GM21367 (cell line): ENCODE measurements around the gene SMPDL3A.
"Not testable (repeated sequence)": the region's sequence is repeated elsewhere in the genome, so short reads cannot be mapped to it uniquely, and the experiment has no call there.

Experiments
- ATAC-seq: cut with Tn5 transposase; IDR thresholded peaks from one replicate; pipeline ENCODE4 v1.9.1; 2021; ENCODE audit not compliant: unreplicated experiment

SMPDL3A gene

DNA sequence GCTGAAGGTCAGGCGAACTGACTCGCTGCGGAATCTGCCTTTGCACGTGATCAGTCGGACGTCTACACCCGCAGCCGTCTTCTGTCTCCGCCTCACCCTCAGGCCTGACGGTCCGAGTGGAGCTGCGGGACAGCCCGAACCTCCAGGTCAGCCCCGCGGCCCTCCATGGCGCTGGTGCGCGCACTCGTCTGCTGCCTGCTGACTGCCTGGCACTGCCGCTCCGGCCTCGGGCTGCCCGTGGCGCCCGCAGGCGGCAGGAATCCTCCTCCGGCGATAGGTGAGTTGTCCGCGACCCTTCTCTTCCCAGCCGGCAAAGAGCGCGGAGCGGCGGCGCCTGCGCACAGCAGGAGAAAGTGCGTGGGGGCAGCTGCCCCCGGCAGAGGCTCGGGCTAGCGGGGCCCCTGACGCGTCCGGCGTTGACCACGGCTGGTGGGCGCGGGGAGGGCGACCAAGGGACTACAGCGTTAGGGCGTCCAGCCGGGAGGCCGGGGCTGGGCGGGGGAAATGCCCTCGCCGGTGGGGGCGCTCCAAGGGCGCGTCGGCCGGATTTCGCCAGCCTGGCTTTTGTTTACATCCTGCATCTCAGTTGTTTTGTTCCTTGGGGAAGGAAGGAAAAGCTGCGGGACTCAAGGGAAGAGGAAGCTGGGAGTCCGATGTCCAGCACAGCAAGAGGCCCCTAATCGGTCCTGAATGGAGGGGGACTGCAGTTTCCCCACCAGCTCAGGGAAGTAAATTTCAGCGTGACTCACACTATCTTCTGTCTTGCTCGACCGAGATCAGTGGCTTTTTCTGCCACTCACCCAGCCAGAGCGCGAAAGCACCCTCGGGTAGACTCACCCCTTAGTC is at the start of gene SMPDL3A:
SMPDL3A (plus strand) TSS at position 77 of the 846 bp plus-strand sequence; CDS start at position 166, 89 bp downstream.
- peak; percentile 74 for ATAC-seq

DNA sequence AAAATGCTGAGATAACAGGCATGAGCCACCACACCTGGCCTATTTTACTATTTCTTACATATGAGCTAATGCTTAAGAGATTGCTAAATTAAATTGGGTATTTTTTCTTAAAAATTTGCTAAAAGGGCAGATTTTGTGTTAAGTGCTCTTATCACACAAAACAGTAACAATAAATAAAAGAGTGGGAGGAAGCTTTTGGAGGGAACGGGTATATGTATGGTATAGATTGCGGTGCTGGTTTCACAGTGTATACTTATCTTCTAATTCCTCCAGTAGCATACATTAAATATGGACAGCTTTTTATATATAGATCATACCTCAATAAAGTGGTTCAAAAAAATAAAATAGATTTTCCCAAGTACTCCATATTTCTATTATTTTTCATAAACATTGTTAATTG is 49.0 kb upstream of the SMPDL3A start:
- ATAC-seq, result no peak

DNA sequence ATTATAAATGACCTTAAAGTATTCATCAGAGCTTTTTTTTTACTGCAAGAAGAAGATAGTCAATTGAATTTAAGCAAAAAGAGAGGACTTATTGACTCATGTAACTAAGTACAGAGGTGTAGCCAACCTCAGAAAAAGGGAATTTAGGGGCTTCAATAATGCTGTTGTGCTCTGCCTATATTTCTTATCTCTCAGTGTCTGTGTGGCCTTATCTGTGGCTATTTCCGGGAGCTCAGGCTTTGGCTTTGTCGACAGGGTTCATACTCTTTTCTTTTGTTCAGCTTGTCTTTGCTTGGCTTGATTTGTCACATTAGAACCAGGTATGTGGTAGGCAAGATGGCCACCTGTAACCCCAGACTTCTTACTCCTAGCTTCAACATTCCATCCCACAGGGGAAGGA is 48.1 kb upstream of the SMPDL3A start:
- no peak for ATAC-seq

GRCh38 chr6:122744247-122744646 is 44.8 kb upstream of the SMPDL3A start:
- ATAC-seq, result not testable (repeated sequence)

DNA sequence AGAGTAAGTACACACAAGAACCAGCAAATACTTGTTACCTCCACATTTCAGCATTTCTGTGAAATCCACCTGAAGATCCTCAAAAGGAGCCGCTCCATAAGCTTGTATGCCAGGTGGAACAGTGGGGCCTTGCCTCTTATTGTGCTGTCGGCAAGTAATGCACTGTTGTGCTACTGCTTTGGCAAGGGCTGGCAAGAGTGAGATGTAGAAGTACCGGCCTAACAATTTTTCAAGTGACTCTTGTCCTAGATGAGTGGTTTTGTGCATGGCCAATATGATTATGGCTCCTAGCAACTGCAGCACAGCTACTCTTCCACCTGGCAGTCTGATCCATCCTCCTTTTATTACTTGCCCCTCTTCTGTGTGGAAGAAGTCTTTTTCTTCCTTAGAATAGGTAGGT is 44.2 kb upstream of the SMPDL3A start:
- ATAC-seq, result not testable (repeated sequence)

GRCh38 chr6:122746688-122747087 is 42.4 kb upstream of the SMPDL3A start:
- ATAC-seq, result no peak

DNA sequence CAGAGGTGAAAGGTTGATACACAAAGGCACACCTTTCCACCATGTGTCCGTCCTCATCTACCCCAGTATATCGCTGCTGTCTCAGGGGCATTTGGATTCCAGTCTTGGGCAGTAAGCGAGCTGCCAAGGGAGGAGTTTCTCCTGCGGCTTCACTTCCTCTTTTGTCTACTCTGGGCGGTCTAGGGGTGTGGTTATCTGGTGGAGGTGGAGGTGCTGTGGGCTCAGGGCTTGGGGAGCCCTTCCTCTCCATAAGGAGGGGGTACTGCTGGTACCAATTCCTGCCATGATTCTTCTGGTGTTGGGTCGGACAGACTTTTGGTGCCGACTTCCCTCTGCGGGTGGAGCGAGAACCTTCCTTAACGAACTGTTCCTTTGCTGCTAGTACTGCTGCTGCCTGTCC is 41.5 kb upstream of the SMPDL3A start:
- ATAC-seq, result peak; percentile 37

DNA sequence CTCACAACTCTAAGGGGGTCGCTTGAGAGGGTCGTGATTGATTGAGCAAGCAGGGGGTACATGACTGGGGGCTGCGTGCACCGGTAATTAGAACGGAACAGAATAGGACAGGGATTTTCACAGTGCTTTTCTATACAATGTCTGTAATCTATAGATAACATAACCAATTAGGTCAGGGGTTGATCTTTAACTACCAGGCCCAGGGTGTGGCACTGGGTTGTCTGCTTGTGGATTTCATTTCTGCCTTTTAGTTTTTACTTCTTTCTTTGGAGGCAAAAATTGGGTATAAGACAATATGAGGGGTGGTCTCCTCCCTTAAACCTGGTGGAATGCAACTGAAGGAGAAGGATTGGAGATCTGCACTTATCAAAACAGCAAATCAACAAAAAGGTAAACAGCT is 40.1 kb upstream of the SMPDL3A start:
- ATAC-seq, result not testable (repeated sequence)

- ATAC-seq, result no peak
Measured at GRCh38 chr6:122749451-122750050, 39.5 kb upstream of the SMPDL3A start.

- peak; percentile 92 for ATAC-seq
Measured at GRCh38 chr6:122751326-122751725, 37.7 kb upstream of the SMPDL3A start.

DNA sequence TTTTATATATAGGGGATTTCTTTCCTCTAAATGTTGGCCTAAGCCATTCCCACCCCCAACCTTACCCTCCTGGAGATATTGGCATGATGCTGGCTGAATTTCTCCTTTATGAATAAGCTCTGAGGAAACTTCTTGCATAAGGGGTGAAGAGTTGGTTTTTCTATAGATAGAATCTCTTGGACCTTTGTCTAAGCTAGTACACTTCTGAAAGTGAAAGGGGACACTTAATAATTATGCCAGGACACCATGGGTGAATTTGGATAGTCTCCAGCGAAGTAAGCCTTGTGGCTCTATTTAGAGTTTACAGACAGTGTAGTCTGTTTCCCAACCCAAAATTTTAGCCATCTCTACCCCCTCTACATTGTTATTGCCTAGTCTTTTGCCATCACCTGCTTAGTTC is 36.6 kb upstream of the SMPDL3A start:
- no peak for ATAC-seq

- ATAC-seq, result no peak
Measured at GRCh38 chr6:122753000-122753687, 35.9 kb upstream of the SMPDL3A start.

DNA sequence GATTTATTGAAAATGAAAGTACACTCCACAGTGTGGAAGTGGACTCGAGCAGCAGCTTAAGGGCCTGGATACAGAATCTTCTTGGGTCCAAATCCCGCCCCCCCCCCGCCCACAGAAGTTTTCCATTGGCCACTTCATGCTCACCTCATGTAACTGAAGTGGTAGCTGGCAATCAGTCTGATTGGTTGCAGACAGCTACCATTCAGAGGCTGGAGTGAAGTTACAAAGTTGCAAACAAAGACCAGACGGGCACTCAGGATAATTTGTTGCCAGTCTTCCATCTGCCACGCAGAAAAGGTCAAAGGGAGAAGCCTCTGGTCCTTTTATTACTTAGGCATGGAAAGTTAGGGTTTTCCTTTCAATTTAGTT is 35.4 kb upstream of the SMPDL3A start:
- no peak for ATAC-seq

DNA sequence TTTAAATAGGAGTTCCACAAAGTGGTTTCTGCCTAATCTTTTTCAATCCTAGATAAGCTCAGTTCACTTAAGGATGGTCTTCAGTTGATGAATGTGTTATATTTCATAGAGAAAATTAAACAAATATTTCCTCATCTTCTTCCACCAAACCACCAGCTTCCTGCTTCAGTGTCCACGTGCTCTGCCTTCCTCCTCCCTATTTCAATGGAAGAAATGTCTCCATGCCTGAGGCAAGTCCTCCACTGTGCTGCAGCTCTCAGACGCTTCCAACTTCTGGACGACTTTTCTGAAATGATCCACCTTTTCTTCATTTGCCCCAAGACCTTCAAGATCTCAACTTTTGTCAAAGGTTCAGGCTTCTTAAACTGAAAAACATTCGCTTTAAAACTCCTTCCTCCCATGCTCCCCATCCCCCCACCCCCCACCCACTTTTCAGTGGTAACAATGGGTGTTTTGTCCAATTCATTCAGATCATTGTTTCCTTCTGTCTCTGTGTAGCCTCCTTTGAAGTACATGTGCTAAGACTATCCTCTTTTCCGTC is 34.8 kb upstream of the SMPDL3A start:
- no peak for ATAC-seq

- no peak for ATAC-seq
Measured at GRCh38 chr6:122755901-122756300, 33.2 kb upstream of the SMPDL3A start.

GRCh38 chr6:122758927-122759334 is 30.1 kb upstream of the SMPDL3A start:
- peak; percentile 97 for ATAC-seq

DNA sequence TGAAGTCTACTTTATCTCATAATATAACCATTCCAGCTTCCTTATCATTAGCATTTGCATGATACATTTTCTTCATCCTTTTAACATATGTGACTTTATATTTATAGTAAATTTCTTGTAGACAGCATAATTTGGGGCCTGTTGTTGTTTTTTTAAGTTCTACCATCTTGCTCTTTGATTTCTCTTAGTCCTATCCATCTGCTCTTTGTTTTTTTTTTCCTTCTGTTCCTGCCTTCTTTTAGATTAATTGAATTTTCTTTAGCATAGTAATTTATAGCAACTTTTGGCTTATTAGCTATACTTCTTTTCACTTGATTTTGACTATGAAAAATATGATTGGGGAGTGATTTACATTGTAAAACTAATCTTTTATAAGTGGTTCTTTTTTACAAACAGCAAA is 28.7 kb upstream of the SMPDL3A start:
- no peak for ATAC-seq

DNA sequence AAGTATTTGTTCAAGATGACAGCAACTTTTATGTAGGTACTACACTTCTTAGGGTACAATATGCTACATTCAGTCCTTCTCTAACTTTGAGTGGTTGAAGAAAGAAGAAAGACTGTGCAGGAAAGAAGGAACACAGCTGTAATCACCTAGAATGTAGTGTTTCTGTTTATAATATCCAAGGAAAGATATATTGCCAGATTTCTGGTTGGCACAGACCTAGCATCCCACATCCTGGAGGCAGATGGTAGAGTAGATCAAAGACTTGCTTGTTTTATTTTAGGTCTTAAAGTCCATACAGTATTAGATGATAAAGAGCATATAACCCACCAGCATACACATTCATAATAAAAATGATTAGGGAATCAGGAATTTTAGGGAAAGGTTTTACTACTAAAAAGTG is 22.8 kb upstream of the SMPDL3A start:
- ATAC-seq, result no peak

DNA sequence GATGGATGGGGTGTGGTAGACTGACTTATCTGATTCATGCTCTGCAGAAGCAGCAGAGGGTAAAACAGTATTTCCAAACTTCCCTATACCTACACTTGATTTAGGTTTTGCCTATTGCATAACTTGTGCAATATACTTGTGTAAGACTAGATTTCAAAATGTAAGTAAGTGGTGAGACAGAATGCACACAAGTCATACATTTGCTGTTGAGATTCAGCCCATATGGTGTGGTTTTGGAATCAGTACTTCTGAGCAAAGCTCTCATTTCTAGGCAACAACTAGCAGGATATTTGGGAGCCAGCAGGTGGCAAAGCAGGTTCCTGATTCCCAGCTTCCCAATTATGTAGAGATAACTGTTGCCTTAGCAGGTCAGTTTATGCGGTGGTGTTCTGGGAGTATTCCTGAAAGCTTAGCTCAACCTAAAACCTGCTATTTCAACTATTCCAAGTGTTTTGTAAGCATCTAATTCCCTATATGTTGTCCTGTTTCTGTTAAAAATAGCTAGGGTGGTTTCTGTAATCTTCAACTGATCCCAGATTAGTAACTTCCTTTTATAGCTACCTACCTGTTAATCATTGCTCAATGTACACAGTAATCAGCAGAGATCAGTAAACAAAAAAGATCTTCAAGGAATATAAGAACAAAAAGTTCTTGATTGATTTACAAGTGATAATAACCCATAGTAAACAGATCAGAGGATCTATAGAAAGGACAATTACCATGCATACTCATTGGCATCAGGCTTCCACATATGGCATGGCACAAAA is 18.0 kb upstream of the SMPDL3A start:
- no peak for ATAC-seq

DNA sequence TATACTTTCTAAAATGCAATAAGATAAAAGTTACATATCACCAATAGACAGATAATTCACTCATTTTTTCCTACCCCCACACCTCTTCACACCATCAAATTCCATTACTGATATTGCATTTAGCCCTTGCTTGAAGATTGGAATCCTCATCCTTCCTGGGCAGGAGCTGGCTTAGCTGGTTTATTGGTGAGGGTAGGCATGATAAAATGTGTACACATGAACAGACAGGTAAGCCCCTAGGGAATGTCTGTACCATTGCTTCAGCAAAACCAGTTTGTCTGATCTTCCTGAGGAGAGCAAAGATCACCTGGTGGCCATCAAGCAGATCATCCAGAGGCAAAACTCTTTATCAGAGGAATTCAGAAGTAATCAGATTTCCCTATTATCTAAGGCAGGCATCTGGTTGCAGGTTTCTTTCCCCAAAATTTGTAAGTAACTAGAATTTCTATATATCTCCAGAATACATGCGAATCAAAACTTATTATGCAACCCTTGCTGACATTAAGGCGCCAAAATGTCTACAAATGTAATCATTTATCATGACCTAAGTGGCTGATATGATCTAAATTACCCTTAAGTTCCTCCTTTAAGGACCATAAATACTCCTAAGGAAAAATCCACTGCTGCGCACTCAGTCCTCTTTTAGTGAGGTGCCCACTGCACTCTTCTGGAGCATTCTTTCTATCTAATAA is 16.2 kb upstream of the SMPDL3A start:
- no peak for ATAC-seq
